GM12874 (cell line): ENCODE data around the gene SYDE1.
A peak's percentile ranks its signal among the peaks of the same experiment; 100 is the strongest.

ENCODE experiments used
- TF ChIP-seq, protein P1 (sequence below): IDR thresholded peaks from 2 replicates; pipeline ENCODE4 v1.5.1; 2011; ENCODE audit warnings: low read depth, mild to moderate bottlenecking, control low read depth, low read length, moderate library complexity; ENCODE audit not compliant: insufficient read depth

SYDE1 gene

DNA sequence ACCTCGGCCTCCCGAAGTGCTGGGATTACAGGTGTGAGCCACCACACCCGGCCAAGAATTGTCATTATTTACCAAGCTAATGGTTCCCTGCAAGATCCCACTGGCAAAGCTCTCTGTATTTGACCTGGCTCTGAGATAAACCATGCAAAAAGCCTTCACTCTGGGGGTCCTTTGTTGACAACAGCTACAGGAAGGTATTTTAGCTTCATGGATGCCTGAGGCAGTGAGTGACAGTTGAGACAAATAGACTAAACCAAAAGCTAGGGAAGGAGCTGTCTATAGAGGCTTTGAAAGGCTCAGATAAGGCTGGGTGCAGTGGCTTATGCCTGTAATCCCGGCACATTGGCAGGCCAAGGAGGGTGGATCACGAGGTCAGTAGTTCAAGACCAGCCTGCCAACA lies 48.1 kb downstream of the SYDE1 start:
- TF ChIP-seq, protein P1, sequence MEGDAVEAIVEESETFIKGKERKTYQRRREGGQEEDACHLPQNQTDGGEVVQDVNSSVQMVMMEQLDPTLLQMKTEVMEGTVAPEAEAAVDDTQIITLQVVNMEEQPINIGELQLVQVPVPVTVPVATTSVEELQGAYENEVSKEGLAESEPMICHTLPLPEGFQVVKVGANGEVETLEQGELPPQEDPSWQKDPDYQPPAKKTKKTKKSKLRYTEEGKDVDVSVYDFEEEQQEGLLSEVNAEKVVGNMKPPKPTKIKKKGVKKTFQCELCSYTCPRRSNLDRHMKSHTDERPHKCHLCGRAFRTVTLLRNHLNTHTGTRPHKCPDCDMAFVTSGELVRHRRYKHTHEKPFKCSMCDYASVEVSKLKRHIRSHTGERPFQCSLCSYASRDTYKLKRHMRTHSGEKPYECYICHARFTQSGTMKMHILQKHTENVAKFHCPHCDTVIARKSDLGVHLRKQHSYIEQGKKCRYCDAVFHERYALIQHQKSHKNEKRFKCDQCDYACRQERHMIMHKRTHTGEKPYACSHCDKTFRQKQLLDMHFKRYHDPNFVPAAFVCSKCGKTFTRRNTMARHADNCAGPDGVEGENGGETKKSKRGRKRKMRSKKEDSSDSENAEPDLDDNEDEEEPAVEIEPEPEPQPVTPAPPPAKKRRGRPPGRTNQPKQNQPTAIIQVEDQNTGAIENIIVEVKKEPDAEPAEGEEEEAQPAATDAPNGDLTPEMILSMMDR = no peak

DNA sequence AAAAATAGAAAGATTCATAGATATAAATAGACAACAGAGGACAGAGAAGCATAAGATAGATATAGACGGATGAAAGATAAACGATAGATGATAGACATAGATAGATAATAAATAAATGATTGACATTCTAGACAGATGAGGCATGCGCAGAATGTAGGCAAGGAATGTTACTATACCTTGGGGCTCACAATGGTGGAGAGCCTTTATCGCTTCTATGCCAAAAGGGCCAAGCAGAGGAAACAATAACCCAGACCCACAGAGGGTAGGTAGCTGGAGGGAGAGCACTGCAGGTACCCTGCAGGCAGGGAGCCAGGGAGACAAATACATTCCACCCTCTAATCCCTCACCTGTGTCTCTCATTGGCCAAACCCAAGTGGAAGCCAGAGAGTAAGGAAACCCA lies 49.2 kb downstream of the SYDE1 start:
- TF ChIP-seq, protein P1 = no peak

DNA sequence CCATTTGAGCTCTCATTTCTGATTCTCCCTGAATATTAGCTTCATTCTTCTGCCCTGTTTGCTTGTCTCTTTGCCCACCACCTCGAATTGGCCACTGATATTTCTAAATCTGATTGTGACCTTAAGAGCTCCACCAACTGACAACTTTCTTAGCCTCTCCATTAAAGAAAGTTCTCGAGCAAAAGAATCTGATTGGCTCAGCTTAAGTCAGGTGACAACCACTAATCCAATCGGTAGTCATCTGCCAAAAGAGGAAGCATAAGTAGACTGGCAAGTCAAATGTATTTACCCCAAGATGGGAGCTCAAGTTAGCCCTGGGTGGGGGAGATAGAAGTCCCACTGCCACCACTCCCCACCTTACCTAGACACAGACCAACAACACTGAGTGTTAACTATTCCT lies 52.0 kb downstream of the SYDE1 start:
- TF ChIP-seq, protein P1 = no peak

DNA sequence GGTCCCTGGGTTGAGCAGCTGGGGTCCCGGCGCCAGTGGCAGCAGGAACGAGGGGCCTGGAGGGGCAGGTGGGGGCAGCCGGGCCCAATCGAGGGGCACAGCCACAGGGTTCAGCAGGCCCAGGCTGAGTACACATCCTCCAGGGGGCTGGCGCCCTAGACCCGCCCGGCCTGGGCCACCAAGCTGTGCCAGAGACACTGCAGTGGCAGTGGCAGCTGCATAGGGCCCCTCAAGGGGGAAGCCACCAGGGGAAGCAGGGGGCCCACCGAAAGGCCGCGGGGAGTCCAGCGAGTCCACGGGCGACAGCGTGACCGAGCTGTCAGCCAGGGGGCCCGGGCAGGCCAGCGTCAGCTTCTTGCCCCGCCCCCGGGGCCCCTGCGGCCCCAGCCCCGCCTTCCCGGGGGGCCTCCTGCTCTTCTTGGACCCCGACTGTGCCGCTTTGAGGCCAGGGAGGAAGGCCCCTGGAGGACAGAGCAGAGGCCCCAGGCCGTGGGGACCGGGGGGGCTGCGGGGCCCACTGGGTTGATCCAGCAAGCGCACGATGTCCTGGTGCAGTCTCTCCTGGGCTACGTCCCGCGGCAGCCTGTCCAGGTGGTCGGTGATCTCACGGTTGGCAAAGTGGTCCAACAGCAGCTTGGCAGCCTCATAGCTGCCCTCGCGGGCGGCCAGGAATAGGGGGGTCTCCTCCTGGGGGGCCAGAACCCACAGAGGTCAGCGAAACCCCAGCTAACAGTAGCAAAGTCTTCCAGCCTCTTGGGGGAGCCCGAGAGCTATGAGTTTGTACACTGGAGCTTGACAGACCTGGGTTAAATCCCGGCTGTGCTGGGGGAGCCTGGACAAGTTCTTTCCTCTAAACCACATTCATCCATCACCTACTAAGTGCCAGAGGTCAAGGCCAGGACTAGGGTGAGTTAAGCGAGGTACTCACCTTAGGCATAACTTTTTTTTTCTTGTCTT lies 54.1 kb downstream of the SYDE1 start:
- TF ChIP-seq, protein P1 = peak; percentile 55
